ENCODE measurements around the gene CCER1. TPM values are rescaled to one million over a fixed set of nuclear protein-coding genes. Genes with fewer than 3 reads are reported as not detected.

CCER1 gene
- total RNA-seq, 4 donors from 2014 or later = not detected

- 77% methylated on average over 2 of the region's 2 CpGs for WGBS
- intact Hi-C loops (cut with DNase I) = no loop called here
- Histone ChIP-seq H3K4me3 (no peak overlapping the region), H3K27me3 (no peaks in the 10 kb centered on the region), H3K9me3 (no peaks in the 10 kb centered on the region), H3K36me3 (no peaks in the 10 kb centered on the region), H3K27ac (replicated peaks in 1 of 4) (no peak overlapping the region), H3K4me1 (no peaks in the 10 kb centered on the region)
- TF ChIP-seq EP300 (IDR thresholded peaks at IDR 0.05) (no peak), POLR2A (IDR thresholded peaks at IDR 0.05; ENCODE audit: low read depth) (no peak), POLR2AphosphoS5 (IDR thresholded peaks at IDR 0.05) (no peak)
- TF ChIP-seq, protein P1, sequence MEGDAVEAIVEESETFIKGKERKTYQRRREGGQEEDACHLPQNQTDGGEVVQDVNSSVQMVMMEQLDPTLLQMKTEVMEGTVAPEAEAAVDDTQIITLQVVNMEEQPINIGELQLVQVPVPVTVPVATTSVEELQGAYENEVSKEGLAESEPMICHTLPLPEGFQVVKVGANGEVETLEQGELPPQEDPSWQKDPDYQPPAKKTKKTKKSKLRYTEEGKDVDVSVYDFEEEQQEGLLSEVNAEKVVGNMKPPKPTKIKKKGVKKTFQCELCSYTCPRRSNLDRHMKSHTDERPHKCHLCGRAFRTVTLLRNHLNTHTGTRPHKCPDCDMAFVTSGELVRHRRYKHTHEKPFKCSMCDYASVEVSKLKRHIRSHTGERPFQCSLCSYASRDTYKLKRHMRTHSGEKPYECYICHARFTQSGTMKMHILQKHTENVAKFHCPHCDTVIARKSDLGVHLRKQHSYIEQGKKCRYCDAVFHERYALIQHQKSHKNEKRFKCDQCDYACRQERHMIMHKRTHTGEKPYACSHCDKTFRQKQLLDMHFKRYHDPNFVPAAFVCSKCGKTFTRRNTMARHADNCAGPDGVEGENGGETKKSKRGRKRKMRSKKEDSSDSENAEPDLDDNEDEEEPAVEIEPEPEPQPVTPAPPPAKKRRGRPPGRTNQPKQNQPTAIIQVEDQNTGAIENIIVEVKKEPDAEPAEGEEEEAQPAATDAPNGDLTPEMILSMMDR (IDR thresholded peaks at IDR 0.05) = no peak
- DNase-seq (ENCODE audit: extremely low spot score) = no peak
Measured at GRCh38 chr12:90965204-90965603, 10.2 kb upstream of the CCER1 start.

DNA sequence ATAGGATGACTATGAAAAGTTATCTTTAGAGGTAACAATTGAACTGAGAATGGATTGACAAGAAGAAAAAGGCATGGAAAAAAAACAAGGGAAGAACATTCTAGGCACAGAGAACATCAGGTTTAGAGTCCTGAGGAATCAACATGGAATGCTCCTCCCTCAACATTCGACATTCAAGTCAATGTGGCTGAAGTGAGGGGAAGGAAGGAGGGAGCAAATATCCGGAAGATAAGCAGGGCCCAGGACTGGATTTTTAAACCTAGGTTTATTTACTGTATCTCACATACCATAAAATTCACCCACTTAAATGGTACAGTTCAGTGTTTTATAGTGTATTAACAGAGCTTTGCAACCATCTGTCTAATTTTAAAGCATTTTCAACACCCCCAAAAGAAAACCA is 9.6 kb upstream of the CCER1 start:
- intact Hi-C loops (cut with DNase I) = no loop called here
- Histone ChIP-seq H3K27ac (replicated peaks in 1 of 4) (no peak overlapping the region), H3K9me3 (no peaks in the 10 kb centered on the region), H3K4me3 (no peak overlapping the region), H3K27me3 (no peaks in the 10 kb centered on the region), H3K36me3 (no peaks in the 10 kb centered on the region), H3K4me1 (no peaks in the 10 kb centered on the region)
- no peak for DNase-seq (ENCODE audit: extremely low spot score)
- WGBS = 74% methylated on average over 2 of the region's 2 CpGs
- TF ChIP-seq POLR2A (IDR thresholded peaks at IDR 0.05; ENCODE audit: low read depth) = no peak
- TF ChIP-seq EP300 (IDR thresholded peaks at IDR 0.05) = no peak
- TF ChIP-seq POLR2AphosphoS5 (IDR thresholded peaks at IDR 0.05) = no peak
- TF ChIP-seq, protein P1 (IDR thresholded peaks at IDR 0.05) = no peak

DNA sequence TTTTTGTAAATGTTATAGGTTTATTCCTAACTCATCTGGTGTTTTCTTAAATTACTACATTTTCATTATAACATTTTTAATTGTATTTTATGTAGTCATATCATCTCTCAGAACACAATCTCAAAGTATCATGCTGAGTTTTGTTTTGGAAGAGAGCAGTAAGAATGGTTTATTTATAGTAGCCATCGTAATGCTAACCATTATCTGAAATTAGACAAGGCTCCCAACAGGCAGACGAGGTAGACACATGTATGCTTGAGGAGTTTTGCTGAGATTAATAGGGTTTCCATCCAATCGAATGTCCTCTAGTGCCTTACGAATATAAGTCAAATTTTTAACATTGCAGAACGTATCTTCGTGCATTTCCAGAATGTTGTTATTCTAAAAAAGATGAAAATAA is 9.0 kb upstream of the CCER1 start:
- intact Hi-C loops (cut with DNase I) = no loop called here
- DNase-seq (ENCODE audit: extremely low spot score) = no peak

GRCh38 chr12:90961154-90961553 is 6.2 kb upstream of the CCER1 start:
- TF ChIP-seq, protein P1 (IDR thresholded peaks at IDR 0.05) = no peak
- no peak for TF ChIP-seq POLR2AphosphoS5 (IDR thresholded peaks at IDR 0.05)
- no peak for TF ChIP-seq POLR2A (IDR thresholded peaks at IDR 0.05; ENCODE audit: low read depth)
- no peak for TF ChIP-seq EP300 (IDR thresholded peaks at IDR 0.05)
- H3K27ac ChIP-seq (replicated peaks in 1 of 4) = no peak overlapping the region
- intact Hi-C loops (cut with DNase I) = no loop called here
- H3K36me3 ChIP-seq = no peaks in the 10 kb centered on the region
- 96% methylated on average over 4 of the region's 4 CpGs for WGBS
- no peak overlapping the region for H3K4me3 ChIP-seq
- H3K9me3 ChIP-seq = no peaks in the 10 kb centered on the region
- no peaks in the 10 kb centered on the region for H3K4me1 ChIP-seq
- no peaks in the 10 kb centered on the region for H3K27me3 ChIP-seq
- no peak for DNase-seq (ENCODE audit: extremely low spot score)

More for the DNA sequence above, 9.0 kb upstream of the CCER1 start:
- H3K27me3 ChIP-seq = no peaks in the 10 kb centered on the region
- no peaks in the 10 kb centered on the region for H3K9me3 ChIP-seq
- TF ChIP-seq POLR2AphosphoS5 (IDR thresholded peaks at IDR 0.05) (no peak), POLR2A (IDR thresholded peaks at IDR 0.05; ENCODE audit: low read depth) (no peak), EP300 (IDR thresholded peaks at IDR 0.05) (no peak)
- TF ChIP-seq, protein P1 (IDR thresholded peaks at IDR 0.05) = no peak
- no peak overlapping the region for H3K4me3 ChIP-seq
- H3K36me3 ChIP-seq = no peaks in the 10 kb centered on the region
- no peak overlapping the region for H3K27ac ChIP-seq (replicated peaks in 1 of 4)
- WGBS = 79% methylated on average over 6 of the region's 6 CpGs
- H3K4me1 ChIP-seq = no peaks in the 10 kb centered on the region

GRCh38 chr12:90959538-90960139 is 4.7 kb upstream of the CCER1 start:
- no peaks in the 10 kb centered on the region for H3K27me3 ChIP-seq
- intact Hi-C loops (cut with DNase I) = no loop called here
- TF ChIP-seq, protein P1 (IDR thresholded peaks at IDR 0.05) = peak; percentile 55 to 70 (median 56)
- TF ChIP-seq POLR2A (IDR thresholded peaks at IDR 0.05; ENCODE audit: low read depth) = no peak
- no peak for TF ChIP-seq POLR2AphosphoS5 (IDR thresholded peaks at IDR 0.05)
- H3K36me3 ChIP-seq = no peaks in the 10 kb centered on the region
- no peak overlapping the region for H3K27ac ChIP-seq (replicated peaks in 1 of 4)
- DNase-seq (ENCODE audit: extremely low spot score) = no peak
- H3K4me1 ChIP-seq = no peaks in the 10 kb centered on the region
- WGBS = 3% methylated on average over 4 of the region's 4 CpGs
- H3K9me3 ChIP-seq = no peaks in the 10 kb centered on the region
- no peak overlapping the region for H3K4me3 ChIP-seq

Data from esophagus muscularis mucosa (tissue), 4 donors.